Vagina (tissue), 2 donors: ENCODE results near the gene KL.

Source experiments
- CTCF ChIP-seq, 3 experiments: fragments of 450-650 bp in 2 of 3; fragments of 200-600 bp in 1 of 3; sonication (generic) in 1 of 3; IDR thresholded peaks; one replicate each; pipeline ENCODE4 v1.5.1; 2017 to 2019; ENCODE audit warnings: antibody characterized with exemption in 3 of 3, mild to moderate bottlenecking in 2 of 3, moderate library complexity in 2 of 3
- POLR2A ChIP-seq, 2 donors: fragments of 450-650 bp; IDR thresholded peaks; one replicate each; pipeline ENCODE4 v1.6.1; 2017; ENCODE audit warnings: antibody characterized with exemption in 2 of 2, mild to moderate bottlenecking in 2 of 2, moderate library complexity in 2 of 2

- TF ChIP-seq CTCF (IDR thresholded peaks at IDR 0.05) (no peak), POLR2A (IDR thresholded peaks at IDR 0.05) (no peak)
Measured at GRCh38 chr13:33096886-33097605, 80.8 kb downstream of the KL start.
